CD4-positive, CD25-positive, alpha-beta regulatory T cell (primary cell): ENCODE measurements around the gene GAS7. TPM values are rescaled to one million over a fixed set of nuclear protein-coding genes. Genes with fewer than 3 reads are reported as not detected.

ENCODE experiments used
- ATAC-seq, 2 donors: fragments of 150-1000 bp; cut with Tn5 transposase; one replicate each; pipeline ENCODE4 v1.10.0; 2021; ENCODE audit warnings: low read depth in 2 of 2, moderate number of reproducible peaks in 2 of 2, moderate library complexity in 1 of 2
- DNase-seq, 3 donors: peaks; one replicate each; pipeline versions ENCODE4 v3.0.0 to v3.0.0-alpha.2; 2012 to 2022; ENCODE audit warnings: mixed read lengths in 1 of 3
- H3K27ac ChIP-seq: one replicate; pipeline ENCODE4 v1.7.0; 2013; ENCODE audit warnings: mild to moderate bottlenecking, low read length; ENCODE audit not compliant: insufficient read depth, poor library complexity, severe bottlenecking
- H3K27me3 ChIP-seq: one replicate; pipeline ENCODE4 v1.7.0; 2013; ENCODE audit warnings: low read length; ENCODE audit not compliant: control insufficient read depth, insufficient read depth
- H3K36me3 ChIP-seq: one replicate; pipeline ENCODE4 v1.7.0; 2013; ENCODE audit warnings: mild to moderate bottlenecking, low read length, moderate library complexity; ENCODE audit not compliant: control insufficient read depth, insufficient read depth
- H3K4me1 ChIP-seq: 2 replicates; pipeline ENCODE4 v1.7.0; 2013; ENCODE audit warnings: mild to moderate bottlenecking, low read length; ENCODE audit not compliant: insufficient read depth, control insufficient read depth, poor library complexity, severe bottlenecking
- H3K4me3 ChIP-seq: one replicate; pipeline ENCODE4 v1.7.0; 2013; ENCODE audit warnings: low read depth, mild to moderate bottlenecking, low read length, moderate library complexity
- H3K9me3 ChIP-seq, 2 experiments: 1 replicate in 1 of 2; 2 replicates in 1 of 2; pipeline ENCODE4 v1.7.0; 2013; ENCODE audit warnings: low read length in 2 of 2, mild to moderate bottlenecking in 1 of 2, moderate library complexity in 1 of 2; ENCODE audit not compliant: control insufficient read depth in 2 of 2
- H3K27ac Mint-ChIP-seq, 3 donors: one replicate each; pipeline ENCODE4 v1.8.0; 2020 to 2022; ENCODE audit warnings: mild to moderate bottlenecking in 3 of 3, mixed read lengths in 3 of 3, moderate library complexity in 2 of 3
- H3K27me3 Mint-ChIP-seq: one replicate; pipeline ENCODE4 v1.8.0; 2022; ENCODE audit warnings: mild to moderate bottlenecking, mixed read lengths
- H3K36me3 Mint-ChIP-seq: one replicate; pipeline ENCODE4 v1.8.0; 2020; ENCODE audit warnings: mixed read lengths
- H3K4me1 Mint-ChIP-seq, 4 donors: one replicate each; pipeline ENCODE4 v1.8.0; 2020 to 2022; ENCODE audit warnings: mixed read lengths in 4 of 4, mild to moderate bottlenecking in 1 of 4
- H3K4me3 Mint-ChIP-seq, 4 donors: one replicate each; pipeline ENCODE4 v1.8.0; 2020 to 2022; ENCODE audit warnings: mild to moderate bottlenecking in 4 of 4, mixed read lengths in 4 of 4, moderate library complexity in 3 of 4
- H3K9me3 Mint-ChIP-seq, 7 donors: one replicate each; pipeline ENCODE4 v1.8.0; 2020 to 2022; ENCODE audit warnings: mixed read lengths in 7 of 7, mild to moderate bottlenecking in 3 of 7, moderate library complexity in 2 of 7
- polyA plus RNA-seq, 4 donors: library from polyadenylated mRNA; unstranded; fragments of 300-500 nt; fragmentation: Illumina TruSeq; gene quantifications; one replicate each; pipeline ENCODE4 v1.2.3, GENCODE V29; 2021
- total RNA-seq: library from RNA; stranded (reverse); gene quantifications from one replicate; pipeline ENCODE4 v1.2.3, GENCODE V29; 2022

GAS7 gene
- total and polyA plus RNA-seq, 5 donors from 2014 or later: 0.10 to 0.79 (median 0.46) TPM; not detected in 1

DNA sequence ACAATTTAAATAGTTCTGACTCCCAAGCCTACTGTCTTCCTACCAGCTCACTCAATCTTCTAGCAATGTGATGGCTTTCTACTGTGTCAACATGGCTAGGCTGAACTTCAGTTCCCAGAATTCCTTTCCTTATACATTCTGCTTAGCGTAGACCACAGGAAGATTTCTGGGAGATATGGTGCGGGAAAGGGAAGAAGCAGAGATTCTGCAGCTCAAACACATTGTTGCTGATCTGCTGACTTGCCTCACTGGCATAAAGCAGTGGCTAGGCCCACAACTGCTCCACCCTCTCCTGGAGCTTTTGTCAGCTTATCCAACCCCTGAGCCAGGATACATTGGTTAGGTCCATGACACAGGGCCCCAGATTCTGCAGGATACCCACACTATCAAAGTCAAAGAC lies 58.8 kb downstream of the GAS7 start:
- Mint-ChIP-seq H3K27me3 (no peaks in the 10 kb centered on the region), H3K9me3 (peaks cover 0 to 1% (median 0%) of the 10 kb centered on the region in 7 donors), H3K36me3 (no peaks in the 10 kb centered on the region), H3K27ac (no peak overlapping the region), H3K4me3 (no peak overlapping the region), H3K4me1 (peaks cover 0 to under 1% (median 0%) of the 10 kb centered on the region in 4 donors)
- Histone ChIP-seq H3K4me3 (no peak overlapping the region), H3K9me3 (no peaks in the 10 kb centered on the region), H3K36me3 (no peaks in the 10 kb centered on the region), H3K27me3 (no peaks in the 10 kb centered on the region), H3K4me1 (no peaks in the 10 kb centered on the region), H3K27ac (no peak overlapping the region)
- ATAC-seq (no peak), DNase-seq (no peak)

DNA sequence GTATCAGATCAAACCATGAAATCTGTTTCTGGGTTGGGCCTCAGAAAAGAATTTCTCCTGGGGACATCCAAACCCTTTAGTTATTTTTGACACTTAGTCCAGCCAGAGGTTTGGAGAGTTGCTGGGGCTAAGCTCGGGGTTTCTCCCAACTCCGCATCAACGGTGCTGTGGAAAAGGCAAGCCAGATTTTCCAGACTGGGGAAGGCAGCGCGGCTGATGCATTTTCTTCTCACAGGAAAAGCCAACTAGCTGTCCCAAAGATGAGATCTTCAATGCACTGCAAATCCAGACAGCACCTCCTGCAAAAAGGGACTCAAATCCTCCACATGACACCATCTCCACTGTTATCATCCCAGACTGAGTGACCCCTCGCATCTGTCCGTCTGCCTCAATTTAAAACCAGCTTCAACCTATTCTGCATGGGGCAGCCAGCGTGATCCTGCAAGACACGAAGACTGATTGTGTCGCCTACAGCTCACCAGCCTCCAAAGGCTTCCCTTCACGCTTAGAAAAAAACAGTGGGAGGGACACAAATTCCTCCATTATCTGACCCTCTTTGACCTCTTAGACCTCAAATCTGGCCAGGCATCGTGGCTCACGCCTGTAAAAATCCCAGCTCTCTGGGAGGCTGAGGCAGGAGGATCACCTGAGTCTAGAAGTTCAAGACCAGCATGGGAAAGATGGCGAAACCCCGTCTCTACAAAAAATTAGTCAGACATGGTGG lies 62.0 kb downstream of the GAS7 start:
- Mint-ChIP-seq H3K9me3 (peaks cover 0 to 1% (median 0%) of the 10 kb centered on the region in 7 donors), H3K4me1 (no peaks in the 10 kb centered on the region), H3K27me3 (no peaks in the 10 kb centered on the region), H3K4me3 (no peak overlapping the region), H3K27ac (no peak overlapping the region), H3K36me3 (no peaks in the 10 kb centered on the region)
- no peaks in the 10 kb centered on the region for H3K9me3 ChIP-seq
- H3K4me3 ChIP-seq: no peak overlapping the region
- no peaks in the 10 kb centered on the region for H3K36me3 ChIP-seq
- no peak overlapping the region for H3K27ac ChIP-seq
- DNase-seq (no peak), ATAC-seq (no peak)
- H3K4me1 ChIP-seq: no peaks in the 10 kb centered on the region
- H3K27me3 ChIP-seq: no peaks in the 10 kb centered on the region

DNA sequence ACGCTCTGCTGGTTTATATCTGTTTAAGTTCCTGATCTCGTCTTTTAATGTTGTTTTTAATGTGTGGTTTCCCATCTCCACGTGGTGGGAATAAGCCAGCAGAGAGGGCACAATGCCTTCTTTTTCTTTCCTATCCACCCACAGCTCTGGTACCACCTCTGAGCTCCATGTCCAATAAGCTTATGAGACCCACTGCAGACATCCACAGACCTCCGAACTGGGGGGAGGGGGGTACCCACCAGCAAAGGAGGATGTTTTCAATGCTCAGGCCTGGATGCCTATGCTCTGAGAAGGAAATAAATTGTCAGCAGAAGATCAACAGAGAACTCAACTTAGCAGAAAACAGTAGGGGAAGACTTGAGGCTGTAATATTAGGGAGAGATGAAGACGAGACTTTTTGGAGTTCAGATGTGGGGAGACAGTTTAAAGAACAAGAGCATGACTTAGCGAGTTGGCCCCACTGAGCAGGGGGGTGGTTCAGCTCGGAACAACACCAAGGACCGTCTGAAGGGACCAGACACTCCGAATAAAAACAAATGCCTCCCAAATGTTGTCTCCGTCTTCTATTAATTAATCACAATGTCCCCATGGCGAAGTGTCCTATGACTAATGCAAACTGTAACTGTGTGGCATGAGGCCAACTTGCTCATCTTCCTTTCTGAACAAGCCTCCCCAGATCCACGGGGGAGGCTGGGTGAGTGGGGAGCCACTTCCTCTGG lies 62.7 kb downstream of the GAS7 start:
- H3K9me3 ChIP-seq: no peaks in the 10 kb centered on the region
- H3K9me3 Mint-ChIP-seq: peaks cover 0 to 1% (median 0%) of the 10 kb centered on the region in 7 donors
- H3K27me3 ChIP-seq: no peaks in the 10 kb centered on the region
- H3K27ac Mint-ChIP-seq: peak overlapping the region in 1 of 3 donors; percentile 43
- DNase-seq (no peak), ATAC-seq (no peak)
- H3K4me3 Mint-ChIP-seq: no peak overlapping the region
- no peak overlapping the region for H3K4me3 ChIP-seq
- no peaks in the 10 kb centered on the region for H3K36me3 ChIP-seq
- H3K36me3 Mint-ChIP-seq: no peaks in the 10 kb centered on the region
- no peak overlapping the region for H3K27ac ChIP-seq
- no peaks in the 10 kb centered on the region for H3K4me1 Mint-ChIP-seq
- no peaks in the 10 kb centered on the region for H3K27me3 Mint-ChIP-seq
- H3K4me1 ChIP-seq: no peaks in the 10 kb centered on the region

DNA sequence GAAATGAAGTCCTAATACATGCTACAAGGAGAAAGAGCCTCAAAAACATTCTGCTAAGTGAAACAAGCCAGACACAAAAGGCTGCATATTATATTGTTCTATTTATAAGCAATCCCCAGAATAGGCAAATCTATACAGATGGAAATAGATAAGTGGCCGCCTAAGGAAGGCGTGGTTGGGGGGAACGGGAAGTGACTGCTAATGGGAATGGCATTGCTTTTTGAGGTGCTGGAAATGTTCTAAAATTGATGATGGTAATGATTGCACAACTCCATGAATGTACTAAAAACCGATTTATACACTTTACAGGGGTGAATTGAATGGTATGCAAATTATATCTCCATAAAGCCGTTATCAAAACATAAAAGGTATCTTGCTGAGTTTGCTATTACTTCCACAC lies 67.7 kb downstream of the GAS7 start:
- H3K4me1 ChIP-seq: no peaks in the 10 kb centered on the region

DNA sequence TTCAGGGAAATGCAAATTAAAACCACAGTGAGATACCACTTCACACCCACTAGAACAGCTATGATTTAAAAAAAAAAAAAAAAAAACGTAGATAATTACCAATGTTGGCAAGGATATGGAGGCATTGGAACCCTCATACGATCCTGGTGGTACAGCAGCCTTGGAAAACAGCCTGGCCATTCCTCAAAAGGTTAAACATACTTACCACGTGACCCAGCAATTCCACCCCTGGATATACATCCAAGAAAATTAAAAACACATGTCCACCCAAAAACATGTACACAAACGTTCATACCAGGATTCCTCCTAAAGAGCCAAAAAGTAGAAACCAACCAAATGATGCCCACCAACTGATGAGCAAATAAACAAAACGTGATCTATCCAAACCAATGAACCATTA lies 68.1 kb downstream of the GAS7 start:
- Histone ChIP-seq H3K4me3 (no peak overlapping the region), H3K9me3 (no peaks in the 10 kb centered on the region), H3K27me3 (no peaks in the 10 kb centered on the region), H3K27ac (no peak overlapping the region), H3K36me3 (no peaks in the 10 kb centered on the region), H3K4me1 (no peaks in the 10 kb centered on the region)
- Mint-ChIP-seq H3K27me3 (no peaks in the 10 kb centered on the region), H3K9me3 (peaks cover 0 to 4% (median 0%) of the 10 kb centered on the region in 7 donors), H3K27ac (no peak overlapping the region), H3K4me1 (no peaks in the 10 kb centered on the region), H3K36me3 (no peaks in the 10 kb centered on the region), H3K4me3 (no peak overlapping the region)
- no peak for ATAC-seq
- no peak for DNase-seq

More for the DNA sequence above, 67.7 kb downstream of the GAS7 start:
- Histone ChIP-seq H3K27ac (no peak overlapping the region), H3K9me3 (no peaks in the 10 kb centered on the region), H3K27me3 (no peaks in the 10 kb centered on the region), H3K4me3 (no peak overlapping the region), H3K36me3 (no peaks in the 10 kb centered on the region)
- Mint-ChIP-seq H3K27me3 (no peaks in the 10 kb centered on the region), H3K9me3 (peaks cover 0 to 4% (median 0%) of the 10 kb centered on the region in 7 donors), H3K36me3 (no peaks in the 10 kb centered on the region), H3K27ac (peak overlapping the region in 1 of 3 donors; percentile 64), H3K4me1 (no peaks in the 10 kb centered on the region), H3K4me3 (no peak overlapping the region)
- ATAC-seq: no peak
- no peak for DNase-seq

DNA sequence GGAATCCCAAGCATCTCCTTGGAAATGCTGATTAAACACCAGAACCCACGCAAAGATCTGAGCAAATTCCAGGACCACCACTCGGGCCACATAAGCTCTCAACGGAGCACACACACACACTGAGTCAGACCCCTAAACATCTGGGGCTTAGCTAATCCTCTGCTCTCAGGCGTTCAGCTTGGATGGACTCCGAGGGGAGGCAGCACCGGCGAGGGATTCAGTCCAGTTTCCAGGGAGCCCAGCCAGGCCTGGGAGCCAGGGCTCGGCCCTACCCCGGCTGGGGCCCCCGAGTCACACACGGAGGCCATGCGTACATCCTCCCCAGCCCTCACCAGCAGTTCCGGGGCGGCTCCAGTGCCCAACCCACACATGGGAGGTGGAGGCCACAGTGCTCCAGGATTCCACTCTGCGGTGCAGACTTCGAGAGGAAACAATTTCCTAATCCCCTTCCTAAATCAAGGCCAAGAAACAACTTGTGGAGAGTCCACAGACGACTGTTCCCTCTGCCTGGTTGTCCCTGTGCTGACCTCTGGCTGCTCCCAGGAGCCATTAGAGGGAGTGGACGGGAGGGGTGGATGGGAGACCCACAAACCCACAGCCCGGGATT lies 70.5 kb downstream of the GAS7 start:
- H3K36me3 Mint-ChIP-seq: no peaks in the 10 kb centered on the region
- Histone ChIP-seq H3K36me3 (no peaks in the 10 kb centered on the region), H3K27ac (no peak overlapping the region), H3K4me1 (no peaks in the 10 kb centered on the region), H3K4me3 (no peak overlapping the region), H3K27me3 (no peaks in the 10 kb centered on the region), H3K9me3 (no peaks in the 10 kb centered on the region)
- no peak overlapping the region for H3K27ac Mint-ChIP-seq
- peaks cover 0 to 4% (median 0%) of the 10 kb centered on the region in 7 donors for H3K9me3 Mint-ChIP-seq
- no peaks in the 10 kb centered on the region for H3K4me1 Mint-ChIP-seq
- no peak for DNase-seq
- H3K27me3 Mint-ChIP-seq: no peaks in the 10 kb centered on the region
- ATAC-seq: no peak
- H3K4me3 Mint-ChIP-seq: no peak overlapping the region

DNA sequence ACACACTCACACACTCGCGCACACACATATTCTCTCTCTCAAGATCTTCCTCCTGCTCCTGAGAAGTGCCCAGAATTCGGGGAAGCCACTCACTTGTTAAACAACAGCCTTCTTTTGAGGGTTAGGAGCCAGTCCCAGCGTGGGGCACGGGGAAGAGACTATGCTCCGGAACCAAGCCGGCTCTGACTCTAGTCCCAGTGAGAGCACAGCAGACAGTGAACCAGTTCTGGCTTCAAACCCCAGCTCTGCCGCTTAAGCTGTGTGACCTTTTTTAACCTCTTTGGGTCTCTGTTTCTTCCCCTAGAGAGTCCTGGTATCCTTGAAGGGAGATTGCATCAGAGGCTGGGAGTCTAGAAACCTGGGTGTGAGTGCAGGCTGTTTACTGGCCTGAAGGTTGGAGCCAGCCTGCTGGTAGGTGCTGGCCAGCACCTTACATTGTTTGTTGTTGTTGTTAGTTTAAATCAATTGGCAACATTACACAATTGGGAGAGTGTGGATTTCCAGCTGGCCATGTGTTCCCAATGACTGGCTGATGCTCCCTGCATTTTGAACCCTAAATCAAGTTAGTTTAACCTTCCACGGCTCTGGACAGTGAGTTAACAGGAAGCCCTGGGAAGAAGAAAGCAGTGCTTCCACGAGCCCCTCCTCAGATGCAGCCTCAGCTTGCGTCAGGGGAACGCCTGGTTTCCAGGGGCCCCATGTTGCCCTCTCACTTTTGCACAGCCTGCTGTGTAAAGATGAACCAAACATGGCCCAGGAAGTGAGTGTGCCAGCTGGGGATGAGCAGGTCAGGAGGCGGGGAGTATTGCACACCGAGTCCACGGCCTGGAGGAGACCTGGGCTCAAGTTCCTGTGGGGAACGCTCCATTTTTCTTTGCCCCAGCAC lies 71.5 kb downstream of the GAS7 start:
- Histone ChIP-seq H3K27ac (no peak overlapping the region), H3K36me3 (no peaks in the 10 kb centered on the region), H3K27me3 (no peaks in the 10 kb centered on the region), H3K9me3 (no peaks in the 10 kb centered on the region), H3K4me1 (no peaks in the 10 kb centered on the region), H3K4me3 (no peak overlapping the region)
- DNase-seq (no peak), ATAC-seq (no peak)
- H3K9me3 Mint-ChIP-seq: peaks cover 0 to 4% (median 0%) of the 10 kb centered on the region in 7 donors
- peaks cover 0 to 7% (median 0%) of the 10 kb centered on the region in 4 donors for H3K4me1 Mint-ChIP-seq
- H3K36me3 Mint-ChIP-seq: no peaks in the 10 kb centered on the region
- H3K27ac Mint-ChIP-seq: no peak overlapping the region
- H3K4me3 Mint-ChIP-seq: no peak overlapping the region
- no peaks in the 10 kb centered on the region for H3K27me3 Mint-ChIP-seq
